Effector CD8-positive, alpha-beta T cell (primary cell): ENCODE results near the gene FGD2.
A peak's percentile ranks its signal among the peaks of the same experiment; 100 is the strongest.
"Not testable (repeated sequence)": the region's sequence is repeated elsewhere in the genome, so short reads cannot be mapped to it uniquely, and the experiment has no call there.

Source experiments
- DNase-seq: peaks from one replicate; lab custom pipeline; 2025; lab: John Stamatoyannopoulos, UW

FGD2 gene

GRCh38 chr6:37039958-37040357 is 34.5 kb downstream of the FGD2 start:
- DNase-seq = no peak

GRCh38 chr6:37041521-37041920 is 36.1 kb downstream of the FGD2 start:
- no peak for DNase-seq

GRCh38 chr6:37042150-37042549 is 36.7 kb downstream of the FGD2 start:
- no peak for DNase-seq

- DNase-seq = not testable (repeated sequence)
Measured at GRCh38 chr6:37043091-37043490, 37.6 kb downstream of the FGD2 start.

GRCh38 chr6:37047346-37047688 is 41.9 kb downstream of the FGD2 start:
- no peak for DNase-seq

GRCh38 chr6:37047689-37048402 is 42.4 kb downstream of the FGD2 start:
- DNase-seq = no peak

- DNase-seq = no peak
Measured at GRCh38 chr6:37048403-37048850, 43.0 kb downstream of the FGD2 start.

- DNase-seq = peak; percentile 40
Measured at GRCh38 chr6:37048851-37049757, 43.6 kb downstream of the FGD2 start.

GRCh38 chr6:37049758-37050044 is 44.2 kb downstream of the FGD2 start:
- no peak for DNase-seq

GRCh38 chr6:37050045-37050853 is 44.8 kb downstream of the FGD2 start:
- no peak for DNase-seq

GRCh38 chr6:37050854-37051137 is 45.3 kb downstream of the FGD2 start:
- no peak for DNase-seq

GRCh38 chr6:37051138-37052026 is 45.9 kb downstream of the FGD2 start:
- peak; percentile 70 for DNase-seq

- no peak for DNase-seq
Measured at GRCh38 chr6:37052027-37052628, 46.7 kb downstream of the FGD2 start.

- no peak for DNase-seq
Measured at GRCh38 chr6:37053683-37054082, 48.2 kb downstream of the FGD2 start.

GRCh38 chr6:37054171-37054570 is 48.7 kb downstream of the FGD2 start:
- DNase-seq = no peak

GRCh38 chr6:37054580-37054979 is 49.1 kb downstream of the FGD2 start:
- no peak for DNase-seq

GRCh38 chr6:37056112-37056403 is 50.6 kb downstream of the FGD2 start:
- no peak for DNase-seq

- no peak for DNase-seq
Measured at GRCh38 chr6:37056439-37057127, 51.1 kb downstream of the FGD2 start.

- DNase-seq = no peak
Measured at GRCh38 chr6:37057128-37057471, 51.6 kb downstream of the FGD2 start.

GRCh38 chr6:37057678-37058077 is 52.2 kb downstream of the FGD2 start:
- DNase-seq = no peak

GRCh38 chr6:37058084-37058586 is 52.7 kb downstream of the FGD2 start:
- DNase-seq = no peak
